Measurements from ENCODE around the gene MCC.

Gene MCC

GRCh38 chr5:113256671-113257452 is 231.4 kb downstream of the MCC start:
- no peaks in the 10 kb centered on the region for H3K27me3 ChIP-seq (ENCODE audit: insufficient read depth, poor library complexity, severe bottlenecking)
- no peak overlapping the region for H3K4me3 ChIP-seq (replicated peaks; ENCODE audit: insufficient read depth, low read length)
- DNase-seq (ENCODE audit: low read depth in 1 of 2, low spot score in 1 of 2) = no peak
- TF ChIP-seq GABPA (IDR thresholded peaks at IDR 0.05; ENCODE audit: low read depth) (no peak), POLR2AphosphoS5 (IDR thresholded peaks at IDR 0.05; ENCODE audit: low read depth) (no peak), CTCF (IDR thresholded peaks at IDR 0.05; ENCODE audit: insufficient read depth, low read length) (no peak), SPI1 (IDR thresholded peaks at IDR 0.05; ENCODE audit: borderline replicate concordance, low read depth) (no peak), REST (IDR thresholded peaks at IDR 0.05; ENCODE audit: insufficient replicate concordance, low read depth) (no peak)
- no peak overlapping the region for H3K27ac ChIP-seq (replicated peaks)

- DNase-seq (ENCODE audit: low read depth in 1 of 2, low spot score in 1 of 2) = no peak
- no peaks in the 10 kb centered on the region for H3K27me3 ChIP-seq (ENCODE audit: insufficient read depth, poor library complexity, severe bottlenecking)
- TF ChIP-seq CTCF (IDR thresholded peaks at IDR 0.05; ENCODE audit: insufficient read depth, low read length) = no peak
- no peak for TF ChIP-seq REST (IDR thresholded peaks at IDR 0.05; ENCODE audit: insufficient replicate concordance, low read depth)
- TF ChIP-seq POLR2AphosphoS5 (IDR thresholded peaks at IDR 0.05; ENCODE audit: low read depth) = no peak
- no peak for TF ChIP-seq GABPA (IDR thresholded peaks at IDR 0.05; ENCODE audit: low read depth)
- TF ChIP-seq SPI1 (IDR thresholded peaks at IDR 0.05; ENCODE audit: borderline replicate concordance, low read depth) = no peak
- H3K4me3 ChIP-seq (replicated peaks; ENCODE audit: insufficient read depth, low read length) = no peak overlapping the region
- H3K27ac ChIP-seq (replicated peaks) = no peak overlapping the region
Observed at GRCh38 chr5:113255579-113256386, 232.5 kb downstream of the MCC start.

- DNase-seq (ENCODE audit: low read depth in 1 of 2, low spot score in 1 of 2) = no peak
- no peak for TF ChIP-seq SPI1 (IDR thresholded peaks at IDR 0.05; ENCODE audit: borderline replicate concordance, low read depth)
- no peak for TF ChIP-seq GABPA (IDR thresholded peaks at IDR 0.05; ENCODE audit: low read depth)
- no peak for TF ChIP-seq REST (IDR thresholded peaks at IDR 0.05; ENCODE audit: insufficient replicate concordance, low read depth)
- TF ChIP-seq POLR2AphosphoS5 (IDR thresholded peaks at IDR 0.05; ENCODE audit: low read depth) = no peak
- TF ChIP-seq CTCF (IDR thresholded peaks at IDR 0.05; ENCODE audit: insufficient read depth, low read length) = no peak
- H3K27ac ChIP-seq (replicated peaks) = no peak overlapping the region
- no peak overlapping the region for H3K4me3 ChIP-seq (replicated peaks; ENCODE audit: insufficient read depth, low read length)
- H3K27me3 ChIP-seq (ENCODE audit: insufficient read depth, poor library complexity, severe bottlenecking) = no peaks in the 10 kb centered on the region
Observed at GRCh38 chr5:113255105-113255504, 233.1 kb downstream of the MCC start.
